ENCODE measurements around the gene GPC6. TPM values are rescaled to one million over a fixed set of nuclear protein-coding genes. Genes with fewer than 3 reads are reported as not detected.

Gene GPC6
- total and polyA plus RNA-seq, 9 of the 15 experiments (the other 6 are each of a cell fraction or from before 2014, with no cell fraction given): under 0.01 to 0.20 (median 0.01) TPM; not detected in 4

DNA sequence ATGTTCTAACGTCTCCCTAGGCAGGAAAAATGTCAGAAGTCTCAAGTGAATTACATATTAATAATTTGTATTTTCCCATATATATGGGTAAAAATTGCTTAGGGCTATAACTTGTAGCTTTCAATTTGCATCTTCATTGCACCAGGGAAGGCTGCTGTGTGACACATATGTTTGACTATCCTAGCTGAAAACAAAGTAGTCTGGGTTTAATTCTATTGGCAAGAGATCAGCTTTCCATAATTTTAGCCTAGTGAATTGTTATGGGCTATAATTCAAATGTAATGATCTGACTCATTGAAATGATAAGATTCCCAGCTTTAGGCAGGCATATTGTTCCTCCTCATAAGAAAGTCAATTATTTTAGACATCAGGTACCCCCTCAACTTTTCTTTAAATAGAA is 699.8 kb downstream of the GPC6 start:
- Histone ChIP-seq H3K9me1 (ENCODE audit: control insufficient read depth, insufficient read depth, low read length) (no peaks in the 10 kb centered on the region), H4K20me1 (replicated peaks; ENCODE audit: control insufficient read depth, insufficient read depth, low read length) (no peaks in the 10 kb centered on the region), H3K27ac (ENCODE audit: extremely low read depth, low read depth, low read length) (no peak overlapping the region), H2AFZ (ENCODE audit: low read depth, low read length) (no peak overlapping the region), H3K4me1 (replicated peaks in 1 of 2; ENCODE audit: control insufficient read depth in 2 of 2, insufficient read depth in 2 of 2, low read length in 2 of 2) (no peaks in the 10 kb centered on the region), H3K79me2 (ENCODE audit: control insufficient read depth, insufficient read depth, low read length) (no peaks in the 10 kb centered on the region), H3K9me3 (replicated peaks; ENCODE audit: control insufficient read depth, insufficient read depth, low read depth, low read length) (no peaks in the 10 kb centered on the region), H3K4me3 (no peak overlapping the region), H3K9ac (ENCODE audit: insufficient read depth in 1 of 2, low read depth in 2 of 2, low read length in 2 of 2) (no peak overlapping the region), H3K4me2 (ENCODE audit: insufficient read depth, low read length) (no peak overlapping the region), H3K27me3 (ENCODE audit: control insufficient read depth in 2 of 2, insufficient read depth in 2 of 2, low read length in 2 of 2) (no peaks in the 10 kb centered on the region), H3K36me3 (ENCODE audit: control insufficient read depth, insufficient read depth, low read length) (no peaks in the 10 kb centered on the region)
- intact Hi-C loops (cut with micrococcal nuclease) (no loop called here), in situ Hi-C loops (cut with MboI) (no loop called here)
- ChIA-PET POLR2A (no interaction called here), CTCF (ENCODE audit: low intra/inter-chr PET ratio) (no interaction called here)
- ATAC-seq (no peak), FAIRE-seq (no peak), DNase-seq (ENCODE audit: extremely low read depth in 1 of 4, low spot score in 3 of 4) (no peak)
- WGBS (ENCODE audit: insufficient coverage, low coverage, missing lambda C conversion rate): 0% methylated on average over 1 of the region's 1 CpG
- no peak for TF ChIP-seq JUNB (CRISPR knock-in tag; conservative IDR thresholded peaks at IDR 0.05)
- TF ChIP-seq IRF2 (CRISPR knock-in tag; IDR thresholded peaks at IDR 0.05): no peak
- no peak for TF ChIP-seq ZNF224 (CRISPR knock-in tag; IDR thresholded peaks at IDR 0.05)
- TF ChIP-seq SMAD2 (IDR thresholded peaks at IDR 0.05; ENCODE audit: low read depth, low read length): no peak
- no peak for TF ChIP-seq PHF8 (IDR thresholded peaks at IDR 0.05; ENCODE audit: borderline replicate concordance, low read length)
- no peak for TF ChIP-seq FOXM1 (IDR thresholded peaks at IDR 0.05; ENCODE audit: low read depth)
- no peak for TF ChIP-seq FOXM1 (CRISPR knock-in tag; IDR thresholded peaks at IDR 0.05; ENCODE audit: low read depth)
- BruUV-seq (replicated peaks): no TSS peak

DNA sequence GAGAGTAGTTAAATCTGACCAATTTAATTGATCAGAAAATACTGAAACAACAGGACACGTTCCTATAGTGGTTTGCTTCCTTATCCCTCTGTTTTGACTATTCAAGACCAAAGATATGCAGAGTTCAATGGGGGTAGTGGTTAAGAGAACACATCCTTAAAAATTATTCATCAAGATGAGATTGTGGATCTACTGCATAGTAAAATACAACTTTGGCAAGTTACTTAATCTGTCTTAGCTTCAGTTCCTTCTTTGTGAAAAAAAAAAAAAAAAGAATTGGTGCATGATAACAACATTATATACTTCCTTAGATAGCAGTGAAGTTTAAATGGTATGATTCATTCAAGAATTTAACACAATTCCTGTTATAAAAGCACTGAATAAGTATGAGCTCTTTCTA is 700.8 kb downstream of the GPC6 start:
- intact Hi-C loops (cut with micrococcal nuclease): no loop called here
- Histone ChIP-seq H3K9me3 (replicated peaks; ENCODE audit: control insufficient read depth, insufficient read depth, low read depth, low read length) (no peaks in the 10 kb centered on the region), H3K9ac (ENCODE audit: insufficient read depth in 1 of 2, low read depth in 2 of 2, low read length in 2 of 2) (no peak overlapping the region), H3K27me3 (ENCODE audit: control insufficient read depth in 2 of 2, insufficient read depth in 2 of 2, low read length in 2 of 2) (no peaks in the 10 kb centered on the region), H3K27ac (ENCODE audit: extremely low read depth, low read depth, low read length) (no peak overlapping the region), H3K4me1 (replicated peaks in 1 of 2; ENCODE audit: control insufficient read depth in 2 of 2, insufficient read depth in 2 of 2, low read length in 2 of 2) (no peaks in the 10 kb centered on the region), H4K20me1 (replicated peaks; ENCODE audit: control insufficient read depth, insufficient read depth, low read length) (no peaks in the 10 kb centered on the region), H2AFZ (ENCODE audit: low read depth, low read length) (no peak overlapping the region), H3K4me2 (ENCODE audit: insufficient read depth, low read length) (no peak overlapping the region), H3K79me2 (ENCODE audit: control insufficient read depth, insufficient read depth, low read length) (no peaks in the 10 kb centered on the region), H3K36me3 (ENCODE audit: control insufficient read depth, insufficient read depth, low read length) (no peaks in the 10 kb centered on the region), H3K4me3 (no peak overlapping the region), H3K9me1 (ENCODE audit: control insufficient read depth, insufficient read depth, low read length) (no peaks in the 10 kb centered on the region)
- ATAC-seq (no peak), FAIRE-seq (no peak), DNase-seq (ENCODE audit: extremely low read depth in 1 of 4, low spot score in 3 of 4) (no peak)
- BruUV-seq (replicated peaks): no TSS peak
- WGBS (ENCODE audit: insufficient coverage, low coverage, missing lambda C conversion rate): 0% methylated on average over 1 of the region's 1 CpG
- ChIA-PET CTCF (ENCODE audit: low intra/inter-chr PET ratio) (no interaction called here), POLR2A (no interaction called here)
- in situ Hi-C loops (cut with MboI): no loop called here
- TF ChIP-seq RAD21 (CRISPR knock-in tag; conservative IDR thresholded peaks at IDR 0.05 in 1 of 2, IDR thresholded peaks at IDR 0.05 in 1 of 2): no peak
- TF ChIP-seq LCOR (CRISPR knock-in tag; IDR thresholded peaks at IDR 0.05): no peak
- TF ChIP-seq NRF1 (conservative IDR thresholded peaks at IDR 0.05 in 1 of 2, IDR thresholded peaks at IDR 0.05 in 1 of 2): no peak
- no peak for TF ChIP-seq MIER1 (IDR thresholded peaks at IDR 0.05; ENCODE audit: low read depth)
- no peak for TF ChIP-seq HMG20A (CRISPR knock-in tag; conservative IDR thresholded peaks at IDR 0.05)
- no peak for TF ChIP-seq EP400 (IDR thresholded peaks at IDR 0.05)
- no peak for TF ChIP-seq CXXC5 (CRISPR knock-in tag; IDR thresholded peaks at IDR 0.05)
- no peak for TF ChIP-seq CTBP1 (IDR thresholded peaks at IDR 0.05; ENCODE audit: borderline replicate concordance)
- no peak for TF ChIP-seq FOXJ2 (tag; IDR thresholded peaks at IDR 0.05)
- TF ChIP-seq CBX8 (IDR thresholded peaks at IDR 0.05; ENCODE audit: borderline replicate concordance, extremely low read depth, low read depth, low read length, poor library complexity, severe bottlenecking): no peak
